H9 (cell line): ENCODE measurements around the gene TMEM132D. TPM values are rescaled to one million over a fixed set of nuclear protein-coding genes. Genes with fewer than 3 reads are reported as not detected.

Source experiments
- DNase-seq: peaks from one replicate; pipeline ENCODE4 v3.0.0-alpha.2; 2017
- H2AFZ ChIP-seq: one replicate; pipeline ENCODE4 v1.6.1; 2013; ENCODE audit warnings: mild to moderate bottlenecking, low read length, control low read depth, moderate library complexity
- H2AK5ac ChIP-seq: 2 replicates; pipeline ENCODE4 v1.6.1; 2013; ENCODE audit warnings: low read length, control low read depth, mixed read lengths; ENCODE audit not compliant: insufficient read length
- H2BK120ac ChIP-seq: one replicate; pipeline ENCODE4 v1.6.1; 2013; ENCODE audit warnings: low read depth, mild to moderate bottlenecking, low read length, control low read depth, inconsistent platforms; ENCODE audit not compliant: poor library complexity, severe bottlenecking
- H2BK12ac ChIP-seq: 2 replicates; pipeline ENCODE4 v1.6.1; 2013; ENCODE audit warnings: low read length, control low read depth, mixed read lengths, low read depth; ENCODE audit not compliant: insufficient read length
- H2BK15ac ChIP-seq: 2 replicates; pipeline ENCODE4 v1.6.1; 2013; ENCODE audit warnings: low read depth, low read length, control low read depth
- H2BK20ac ChIP-seq: one replicate; pipeline ENCODE4 v1.6.1; 2013; ENCODE audit warnings: low read depth, mild to moderate bottlenecking, low read length, control low read depth, inconsistent platforms; ENCODE audit not compliant: poor library complexity, severe bottlenecking
- H2BK5ac ChIP-seq: 2 replicates; pipeline ENCODE4 v1.6.1; 2013; ENCODE audit warnings: low read length, control low read depth, mixed read lengths; ENCODE audit not compliant: insufficient read length
- H3K14ac ChIP-seq: 2 replicates; pipeline ENCODE4 v1.6.1; 2013; ENCODE audit warnings: low read length, control low read depth; ENCODE audit not compliant: insufficient read depth
- H3K18ac ChIP-seq: 2 replicates; pipeline ENCODE4 v1.6.1; 2013; ENCODE audit warnings: low read depth, mild to moderate bottlenecking, mixed read lengths, low read length, control low read depth; ENCODE audit not compliant: insufficient read length
- H3K23ac ChIP-seq: 2 replicates; pipeline ENCODE4 v1.6.1; 2013; ENCODE audit warnings: low read length, control low read depth, mixed read lengths, low read depth; ENCODE audit not compliant: insufficient read length
- H3K23me2 ChIP-seq: 2 replicates; pipeline ENCODE4 v1.6.1; 2013; ENCODE audit warnings: low read depth, mild to moderate bottlenecking, mixed read lengths, low read length, control low read depth; ENCODE audit not compliant: insufficient read length, poor library complexity, severe bottlenecking
- H3K27ac ChIP-seq: 2 replicates; pipeline ENCODE4 v1.5.1; 2013; ENCODE audit warnings: low read length, control low read depth, mixed read lengths, low read depth; ENCODE audit not compliant: insufficient read length
- H3K27me3 ChIP-seq: 2 replicates; pipeline ENCODE4 v1.6.1; 2013; ENCODE audit warnings: low read length, control low read depth, inconsistent platforms; ENCODE audit not compliant: insufficient read depth
- H3K4ac ChIP-seq: 2 replicates; pipeline ENCODE4 v1.6.1; 2013; ENCODE audit warnings: low read depth, mild to moderate bottlenecking, control low read depth, inconsistent platforms, low read length, moderate library complexity
- H3K4me1 ChIP-seq: 2 replicates; pipeline ENCODE4 v1.6.1; 2013; ENCODE audit warnings: low read length, control low read depth, inconsistent platforms; ENCODE audit not compliant: insufficient read depth
- H3K4me2 ChIP-seq: 2 replicates; pipeline ENCODE4 v1.6.1; 2013; ENCODE audit warnings: low read length, control low read depth, mixed read lengths; ENCODE audit not compliant: insufficient read length, insufficient read depth
- H3K56ac ChIP-seq: 2 replicates; pipeline ENCODE4 v1.6.1; 2013; ENCODE audit warnings: low read depth, mild to moderate bottlenecking, mixed read lengths, low read length, control low read depth; ENCODE audit not compliant: insufficient read length
- H3K79me1 ChIP-seq: 2 replicates; pipeline ENCODE4 v1.6.1; 2013; ENCODE audit warnings: low read depth, mild to moderate bottlenecking, moderate library complexity, low read length, control low read depth, inconsistent platforms; ENCODE audit not compliant: insufficient read depth, poor library complexity, severe bottlenecking
- H3K79me2 ChIP-seq: 2 replicates; pipeline ENCODE4 v1.6.1; 2013; ENCODE audit warnings: low read length, control low read depth, inconsistent platforms; ENCODE audit not compliant: insufficient read depth
- H3K9ac ChIP-seq: 2 replicates; pipeline ENCODE4 v1.6.1; 2013; ENCODE audit warnings: low read length, control low read depth, mixed read lengths; ENCODE audit not compliant: insufficient read length; ENCODE audit errors: extremely low read depth
- H3K9me3 ChIP-seq: one replicate; pipeline ENCODE4 v1.6.1; 2013; ENCODE audit warnings: low read depth, low read length, inconsistent platforms; ENCODE audit not compliant: control insufficient read depth
- H3T11ph ChIP-seq: one replicate; pipeline ENCODE4 v1.6.1; 2013; ENCODE audit warnings: mild to moderate bottlenecking, low read length, control low read depth, inconsistent platforms
- H4K20me1 ChIP-seq: one replicate; pipeline ENCODE4 v1.6.1; 2013; ENCODE audit not compliant: control insufficient read depth, insufficient read length, insufficient read depth
- H4K5ac ChIP-seq: 2 replicates; pipeline ENCODE4 v1.6.1; 2013; ENCODE audit warnings: low read depth, mild to moderate bottlenecking, mixed read lengths, low read length, control low read depth; ENCODE audit not compliant: insufficient read length
- H4K8ac ChIP-seq: replicated peaks from 2 replicates; pipeline ENCODE4 v1.6.1; 2013; ENCODE audit warnings: low read length, control low read depth, mixed read lengths, low read depth; ENCODE audit not compliant: insufficient read length
- H4K91ac ChIP-seq: 2 replicates; pipeline ENCODE4 v1.6.1; 2013; ENCODE audit warnings: low read depth, mild to moderate bottlenecking, moderate library complexity, mixed read lengths, low read length, control low read depth; ENCODE audit not compliant: insufficient read length
- H3K27ac Mint-ChIP-seq, 3 experiments: 2 replicates in 2 of 3; 3 replicates in 1 of 3; pipeline ENCODE4 v1.8.0; 2020 to 2021; ENCODE audit warnings: mixed read lengths in 3 of 3, mild to moderate bottlenecking in 1 of 3, moderate library complexity in 1 of 3
- H3K27me3 Mint-ChIP-seq: 2 replicates; pipeline ENCODE4 v1.8.0; 2021; ENCODE audit warnings: low read depth, mild to moderate bottlenecking, moderate library complexity, mixed read lengths
- H3K36me3 Mint-ChIP-seq, 3 experiments: 2 replicates in 2 of 3; 3 replicates in 1 of 3; pipeline ENCODE4 v1.8.0; 2020 to 2021; ENCODE audit warnings: low read depth in 3 of 3, mixed read lengths in 3 of 3; ENCODE audit not compliant: insufficient read depth in 1 of 3
- H3K4me1 Mint-ChIP-seq, 2 experiments: 2 replicates each; pipeline ENCODE4 v1.8.0; 2020; ENCODE audit warnings: mixed read lengths in 2 of 2
- H3K4me3 Mint-ChIP-seq, 2 experiments: 2 replicates in 1 of 2; 3 replicates in 1 of 2; pipeline ENCODE4 v1.8.0; 2020 to 2021; ENCODE audit warnings: mild to moderate bottlenecking in 2 of 2, mixed read lengths in 2 of 2, moderate library complexity in 1 of 2
- H3K9me3 Mint-ChIP-seq, 2 experiments: 2 replicates in 1 of 2; 3 replicates in 1 of 2; pipeline ENCODE4 v1.8.0; 2020; ENCODE audit warnings: mild to moderate bottlenecking in 2 of 2, mixed read lengths in 2 of 2, moderate library complexity in 1 of 2
- WGBS: extraction: QIAGEN DNeasy Blood & Tissue Kit; methylation state at CpG from one replicate; pipeline ENCODE4 v1.1.7; 2013; ENCODE audit warnings: missing lambda C conversion rate, low lambda C conversion rate, mixed read lengths; ENCODE audit not compliant: insufficient read length; ENCODE audit errors: extremely low coverage; 5-methylcytosine and 5-hydroxymethylcytosine counted together
- total RNA-seq: library from RNA; stranded (reverse); gene quantifications from 2 replicates; pipeline ENCODE4 v1.2.1, GENCODE V29; 2021
- TF ChIP-seq, protein P1 (sequence below): fragments of 200-600 bp; sonication (generic); conservative IDR thresholded peaks from 3 replicates; pipeline ENCODE4 v1.8.0; 2021; ENCODE audit warnings: antibody characterized with exemption, mild to moderate bottlenecking

The TMEM132D gene
- total RNA-seq, 1 experiment from 2014 or later: 6.1 TPM

DNA sequence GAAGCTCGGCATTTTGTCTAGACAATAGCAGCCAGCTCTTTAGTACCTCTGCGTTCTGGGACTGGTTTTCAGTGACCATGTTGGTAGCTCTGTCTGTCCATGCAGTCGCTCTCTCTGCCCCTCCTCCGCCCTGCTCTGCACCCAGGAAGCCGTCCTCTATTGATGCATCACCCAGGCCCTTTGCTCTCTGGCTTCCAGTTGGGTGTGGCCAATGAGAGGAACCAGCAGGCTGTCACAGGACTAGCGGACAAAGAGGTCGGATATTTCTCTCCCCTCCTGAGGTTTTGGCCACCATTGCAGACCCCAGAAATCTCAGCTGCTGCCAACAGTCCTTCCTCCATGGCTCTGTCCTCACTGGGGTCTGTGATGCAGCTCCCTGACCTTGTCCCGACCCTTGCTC lies 180.6 kb downstream of the TMEM132D start:
- H2BK5ac ChIP-seq: no peak overlapping the region
- H3K79me2 ChIP-seq: no peaks in the 10 kb centered on the region
- no peak overlapping the region for H3K18ac ChIP-seq
- Mint-ChIP-seq H3K27me3 (no peaks in the 10 kb centered on the region; the same call in 1 of the 2 replicates), H3K9me3 (peaks cover 2 to 6% of the 10 kb centered on the region in 2 experiments; a peak in 3 of 5 replicates), H3K4me3 (no peak overlapping the region), H3K27ac (peak overlapping the region in 1 of 3 experiments; percentile 14; a peak in 2 of 7 replicates), H3K36me3 (peaks cover 5 to 14% (median 5%) of the 10 kb centered on the region in 3 experiments), H3K4me1 (peaks cover 6% of the 10 kb centered on the region in 2 experiments; a peak in 3 of 4 replicates)
- no peaks in the 10 kb centered on the region for H3K27me3 ChIP-seq
- H3K4ac ChIP-seq: no peak overlapping the region
- TF ChIP-seq, protein P1, sequence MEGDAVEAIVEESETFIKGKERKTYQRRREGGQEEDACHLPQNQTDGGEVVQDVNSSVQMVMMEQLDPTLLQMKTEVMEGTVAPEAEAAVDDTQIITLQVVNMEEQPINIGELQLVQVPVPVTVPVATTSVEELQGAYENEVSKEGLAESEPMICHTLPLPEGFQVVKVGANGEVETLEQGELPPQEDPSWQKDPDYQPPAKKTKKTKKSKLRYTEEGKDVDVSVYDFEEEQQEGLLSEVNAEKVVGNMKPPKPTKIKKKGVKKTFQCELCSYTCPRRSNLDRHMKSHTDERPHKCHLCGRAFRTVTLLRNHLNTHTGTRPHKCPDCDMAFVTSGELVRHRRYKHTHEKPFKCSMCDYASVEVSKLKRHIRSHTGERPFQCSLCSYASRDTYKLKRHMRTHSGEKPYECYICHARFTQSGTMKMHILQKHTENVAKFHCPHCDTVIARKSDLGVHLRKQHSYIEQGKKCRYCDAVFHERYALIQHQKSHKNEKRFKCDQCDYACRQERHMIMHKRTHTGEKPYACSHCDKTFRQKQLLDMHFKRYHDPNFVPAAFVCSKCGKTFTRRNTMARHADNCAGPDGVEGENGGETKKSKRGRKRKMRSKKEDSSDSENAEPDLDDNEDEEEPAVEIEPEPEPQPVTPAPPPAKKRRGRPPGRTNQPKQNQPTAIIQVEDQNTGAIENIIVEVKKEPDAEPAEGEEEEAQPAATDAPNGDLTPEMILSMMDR: no peak
- H2AK5ac ChIP-seq: no peak overlapping the region
- H2BK12ac ChIP-seq: no peak overlapping the region
- H4K8ac ChIP-seq: no peak overlapping the region
- H3K4me2 ChIP-seq: no peak overlapping the region
- no peaks in the 10 kb centered on the region for H3K4me1 ChIP-seq
- H3K23me2 ChIP-seq: no peaks in the 10 kb centered on the region
- no peak overlapping the region for H4K5ac ChIP-seq
- no CpG with 5 or more reads among the region's 8 CpGs for WGBS
- no peak overlapping the region for H3K27ac ChIP-seq
- DNase-seq: no peak
- no peaks in the 10 kb centered on the region for H3K79me1 ChIP-seq
- H2BK15ac ChIP-seq: no peak overlapping the region
- no peak overlapping the region for H3K56ac ChIP-seq
- no peak overlapping the region for H3K9ac ChIP-seq
- H3K14ac ChIP-seq: no peak overlapping the region; the same call in 1 of the 2 replicates
- no peak overlapping the region for H3T11ph ChIP-seq
- no peak overlapping the region for H2BK120ac ChIP-seq
- no peaks in the 10 kb centered on the region for H4K20me1 ChIP-seq
- H3K23ac ChIP-seq: no peak overlapping the region
- no peak overlapping the region for H2AFZ ChIP-seq
- no peak overlapping the region for H2BK20ac ChIP-seq
- H3K9me3 ChIP-seq: no peaks in the 10 kb centered on the region
- no peak overlapping the region for H4K91ac ChIP-seq
